Sigmoid colon (tissue), 7 donors: ENCODE measurements around the gene LRR1. TPM values are rescaled to one million over a fixed set of nuclear protein-coding genes. Genes with fewer than 3 reads are reported as not detected.
A peak's percentile ranks its signal among the peaks of the same experiment; 100 is the strongest.

ENCODE experiments used
- DNase-seq: peaks from one replicate; pipeline ENCODE4 v3.0.0-alpha.2; 2019
- H3K27ac ChIP-seq, 4 donors: fragments of 200-600 bp; sonication (generic); one replicate each; pipeline ENCODE4 v1.5.1; 2016 to 2019; ENCODE audit warnings: mild to moderate bottlenecking in 1 of 4
- H3K27me3 ChIP-seq, 3 donors: fragments of 200-600 bp; sonication (generic); one replicate each; pipeline ENCODE4 v1.5.1; 2019; ENCODE audit warnings: mild to moderate bottlenecking in 1 of 3
- H3K36me3 ChIP-seq, 4 donors: fragments of 200-600 bp; sonication (generic); one replicate each; pipeline ENCODE4 v1.5.1; 2016 to 2019
- H3K4me1 ChIP-seq, 4 donors: fragments of 200-600 bp; sonication (generic); one replicate each; pipeline ENCODE4 v1.5.1; 2017 to 2019
- H3K4me3 ChIP-seq, 4 donors: fragments of 200-600 bp; sonication (generic); one replicate each; pipeline ENCODE4 v1.5.1; 2017 to 2019; ENCODE audit warnings: mild to moderate bottlenecking in 2 of 4, moderate library complexity in 1 of 4
- H3K9me3 ChIP-seq, 4 donors: fragments of 200-600 bp in 3 of 4; sonication (generic) in 3 of 4; one replicate each; pipeline versions ENCODE4 v1.5.1 to v1.6.1; 2013 to 2019
- EP300 ChIP-seq, 4 donors: sonication (generic); formaldehyde crosslinking; IDR thresholded peaks; one replicate each; pipeline ENCODE4 v1.6.1; 2017; ENCODE audit warnings: antibody characterized with exemption in 4 of 4
- POLR2A ChIP-seq, 2 donors: fragments of 450-650 bp; IDR thresholded peaks; one replicate each; pipeline ENCODE4 v1.6.1; 2016; ENCODE audit warnings: antibody characterized with exemption in 2 of 2, mild to moderate bottlenecking in 2 of 2, moderate library complexity in 2 of 2
- POLR2AphosphoS5 ChIP-seq, 4 donors: sonication (generic); formaldehyde crosslinking; IDR thresholded peaks; one replicate each; pipeline ENCODE4 v1.6.1; 2017; ENCODE audit warnings: antibody characterized with exemption in 4 of 4
- WGBS, 2 donors: extraction: QIAGEN DNeasy Blood & Tissue Kit; methylation state at CpG; one replicate each; pipeline ENCODE4 v1.1.7; 2013; 5-methylcytosine and 5-hydroxymethylcytosine counted together
- intact Hi-C: fragments of 100-400 bp; cut with DNase I; formaldehyde crosslinking; loops from one replicate; pipeline ENCODE4 v1.15.1; 2023
- polyA plus RNA-seq, 3 donors: library from polyadenylated mRNA; stranded (reverse); fragments of 200-250 nt; gene quantifications; one replicate each; pipeline ENCODE4 v1.2.3, GENCODE V29; 2013
- total RNA-seq, 4 donors: library from RNA; depleted of rRNA; stranded (reverse); fragments of >200 nt; gene quantifications; one replicate each; pipeline ENCODE4 v1.1.0, GENCODE V29; 2016
- TF ChIP-seq, protein P1 (sequence below), 4 experiments: fragments of 450-650 bp in 3 of 4; fragments of 200-600 bp in 1 of 4; IDR thresholded peaks; one replicate each; pipeline ENCODE4 v1.5.1; 2016 to 2019; ENCODE audit warnings: antibody characterized with exemption in 4 of 4, mild to moderate bottlenecking in 3 of 4, moderate library complexity in 2 of 4
- donor health status: healthy with polysubstance abuse.
- donor health status: Bipolar disorder and iron deficiency.
- donor health status: healthy.

LRR1 gene
- total RNA-seq (1 to 10 TPM; 6.8 to 9.7 (median 8.2) TPM), polyA plus RNA-seq (10 to 100 TPM; 19.2 to 21.3 (median 20.1) TPM)

DNA sequence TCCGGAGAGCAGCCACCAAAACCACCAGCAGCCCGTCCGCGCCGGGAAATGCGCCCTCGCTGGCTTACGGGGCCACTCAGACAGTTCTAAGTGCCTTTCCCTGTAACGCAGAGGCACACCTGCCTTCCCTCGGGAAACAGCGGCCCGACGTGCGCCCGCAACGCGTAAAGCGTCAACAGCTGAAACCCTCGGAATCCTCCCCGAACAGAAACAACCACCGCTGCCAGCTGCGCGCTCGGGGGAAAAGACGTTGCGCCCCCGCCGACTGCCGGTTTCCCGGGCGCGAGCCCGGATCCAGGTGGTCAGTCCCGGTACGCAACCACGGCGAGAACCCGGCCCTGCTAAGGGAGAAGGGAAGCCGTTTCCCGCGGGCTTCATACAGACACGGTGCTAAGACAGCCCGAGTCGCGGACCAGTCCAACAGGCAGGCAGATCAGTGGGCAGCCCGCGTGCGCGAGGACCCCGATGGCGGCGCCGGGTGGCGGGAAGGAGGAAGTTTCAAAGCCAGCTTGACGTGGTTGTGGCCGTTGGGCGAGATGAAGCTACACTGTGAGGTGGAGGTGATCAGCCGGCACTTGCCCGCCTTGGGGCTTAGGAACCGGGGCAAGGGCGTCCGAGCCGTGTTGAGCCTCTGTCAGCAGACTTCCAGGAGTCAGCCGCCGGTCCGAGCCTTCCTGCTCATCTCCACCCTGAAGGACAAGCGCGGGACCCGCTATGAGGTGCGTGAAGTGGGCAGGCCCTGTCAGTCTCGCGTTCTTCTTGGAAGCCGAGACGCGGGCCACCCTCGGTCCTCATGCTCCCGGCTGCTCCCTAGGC is at the start of gene LRR1:
LRR1 (plus strand) TSS at position 456 of the 816 bp plus-strand sequence; CDS start at position 537, 81 bp downstream.
- H3K9me3 ChIP-seq, result no peaks in the 10 kb centered on the region
- H3K27ac ChIP-seq, result peak within 1 kb of the TSS; percentile 93 to 98 (median 96)
- intact Hi-C loops, result loop anchor here (1.0 kb wide), 2 partner anchors 12 to 22 kb away; partner anchors contain the start of genes MGAT2, RPL36AL and RPS29
- no peak for TF ChIP-seq EP300 (IDR thresholded peaks at IDR 0.05)
- TF ChIP-seq POLR2A (IDR thresholded peaks at IDR 0.05), result peak; percentile 28 to 39
- TF ChIP-seq, protein P1, sequence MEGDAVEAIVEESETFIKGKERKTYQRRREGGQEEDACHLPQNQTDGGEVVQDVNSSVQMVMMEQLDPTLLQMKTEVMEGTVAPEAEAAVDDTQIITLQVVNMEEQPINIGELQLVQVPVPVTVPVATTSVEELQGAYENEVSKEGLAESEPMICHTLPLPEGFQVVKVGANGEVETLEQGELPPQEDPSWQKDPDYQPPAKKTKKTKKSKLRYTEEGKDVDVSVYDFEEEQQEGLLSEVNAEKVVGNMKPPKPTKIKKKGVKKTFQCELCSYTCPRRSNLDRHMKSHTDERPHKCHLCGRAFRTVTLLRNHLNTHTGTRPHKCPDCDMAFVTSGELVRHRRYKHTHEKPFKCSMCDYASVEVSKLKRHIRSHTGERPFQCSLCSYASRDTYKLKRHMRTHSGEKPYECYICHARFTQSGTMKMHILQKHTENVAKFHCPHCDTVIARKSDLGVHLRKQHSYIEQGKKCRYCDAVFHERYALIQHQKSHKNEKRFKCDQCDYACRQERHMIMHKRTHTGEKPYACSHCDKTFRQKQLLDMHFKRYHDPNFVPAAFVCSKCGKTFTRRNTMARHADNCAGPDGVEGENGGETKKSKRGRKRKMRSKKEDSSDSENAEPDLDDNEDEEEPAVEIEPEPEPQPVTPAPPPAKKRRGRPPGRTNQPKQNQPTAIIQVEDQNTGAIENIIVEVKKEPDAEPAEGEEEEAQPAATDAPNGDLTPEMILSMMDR (IDR thresholded peaks at IDR 0.05), result no peak
- peak; percentile 26 to 65 (median 58) for TF ChIP-seq POLR2AphosphoS5 (IDR thresholded peaks at IDR 0.05)
- no peaks in the 10 kb centered on the region for H3K36me3 ChIP-seq
- H3K4me1 ChIP-seq, result peaks cover 0 to 15% (median 4%) of the 10 kb centered on the region in 4 donors
- H3K4me3 ChIP-seq, result peak within 1 kb of the TSS; percentile 77 to 94 (median 85)
- 0% methylated on average over 77 of the region's 77 CpGs for WGBS, 2 donors
- no peaks in the 10 kb centered on the region for H3K27me3 ChIP-seq
- DNase-seq, result peak; percentile 89

DNA sequence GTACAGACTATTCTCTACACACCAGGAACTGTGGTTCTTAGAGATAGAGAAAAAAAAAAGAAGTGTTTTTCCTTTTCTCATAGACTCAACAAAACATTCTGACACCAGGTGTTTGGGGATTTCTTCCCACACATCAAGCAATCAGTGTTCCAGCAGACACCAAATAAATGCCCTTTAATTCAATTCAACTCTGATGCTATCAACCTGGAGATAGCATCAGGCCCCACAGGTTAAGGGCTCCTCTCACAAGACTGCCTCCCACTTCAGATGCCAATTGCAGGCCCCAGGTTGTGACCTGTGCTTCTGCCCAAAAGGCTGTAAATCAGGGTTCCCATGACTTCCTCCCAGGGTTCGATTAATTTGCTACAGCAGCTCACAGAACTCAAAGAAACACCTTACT is 49.3 kb upstream of the LRR1 start:
- Histone ChIP-seq H3K27me3 (no peaks in the 10 kb centered on the region), H3K4me3 (no peak overlapping the region), H3K4me1 (no peaks in the 10 kb centered on the region), H3K36me3 (no peaks in the 10 kb centered on the region), H3K27ac (no peak overlapping the region), H3K9me3 (no peaks in the 10 kb centered on the region)
- WGBS, 2 donors, result 42 to 69% methylated on average over 1 of the region's 1 CpG
- intact Hi-C loops, result no loop called here
- no peak for DNase-seq
- TF ChIP-seq EP300 (IDR thresholded peaks at IDR 0.05) (no peak), POLR2AphosphoS5 (IDR thresholded peaks at IDR 0.05) (no peak), POLR2A (IDR thresholded peaks at IDR 0.05) (no peak)
- TF ChIP-seq, protein P1 (IDR thresholded peaks at IDR 0.05), result no peak

GRCh38 chr14:49549881-49550280 is 48.9 kb upstream of the LRR1 start:
- TF ChIP-seq POLR2A (IDR thresholded peaks at IDR 0.05) (no peak), EP300 (IDR thresholded peaks at IDR 0.05) (no peak), POLR2AphosphoS5 (IDR thresholded peaks at IDR 0.05) (no peak)
- TF ChIP-seq, protein P1 (IDR thresholded peaks at IDR 0.05), result no peak
- Histone ChIP-seq H3K36me3 (no peaks in the 10 kb centered on the region), H3K27ac (no peak overlapping the region), H3K4me3 (no peak overlapping the region), H3K4me1 (no peaks in the 10 kb centered on the region), H3K9me3 (no peaks in the 10 kb centered on the region), H3K27me3 (no peaks in the 10 kb centered on the region)
- DNase-seq, result no peak
- 68 to 70% methylated on average over 4 of the region's 4 CpGs for WGBS, 2 donors
- intact Hi-C loops, result no loop called here

GRCh38 chr14:49550286-49551184 is 48.2 kb upstream of the LRR1 start:
- TF ChIP-seq EP300 (IDR thresholded peaks at IDR 0.05), result no peak
- no peak for TF ChIP-seq POLR2AphosphoS5 (IDR thresholded peaks at IDR 0.05)
- TF ChIP-seq POLR2A (IDR thresholded peaks at IDR 0.05), result no peak
- TF ChIP-seq, protein P1 (IDR thresholded peaks at IDR 0.05), result no peak
- 75 to 81% methylated on average over 5 of the region's 5 CpGs for WGBS, 2 donors

More at GRCh38 chr14:49550286-49551184, 48.2 kb upstream of the LRR1 start:
- Histone ChIP-seq H3K27me3 (no peaks in the 10 kb centered on the region), H3K9me3 (no peaks in the 10 kb centered on the region), H3K36me3 (no peaks in the 10 kb centered on the region), H3K4me1 (no peaks in the 10 kb centered on the region), H3K27ac (no peak overlapping the region), H3K4me3 (no peak overlapping the region)
- no peak for DNase-seq
- intact Hi-C loops, result no loop called here
